GM12878 (cell line): Measurements from ENCODE around the gene GAS2L1. TPM values are rescaled to one million over a fixed set of nuclear protein-coding genes. Genes with fewer than 3 reads are reported as not detected.
A peak's percentile ranks its signal among the peaks of the same experiment; 100 is the strongest.

Source experiments
- ATAC-seq: fragments of 200-7000 bp; cut with Tn5 transposase; 3 replicates; pipeline ENCODE4 v1.9.1; 2020; ENCODE audit warnings: mild to moderate bottlenecking, moderate library complexity
- BruUV-seq: library from RNA; stranded (reverse); fragments of 400-500 nt; replicated peaks from 2 replicates; lab custom pipeline; 2021; lab: Mats Ljungman, UMichigan
- CTCF ChIA-PET: fragments of 300-600 bp; sonication (Branson Sonifier 250); formaldehyde crosslinking; extraction: SDS; loops from one replicate; lab custom pipeline; 2021; ENCODE audit warnings: inconsistent platforms; lab: Yijun Ruan, JAX
- POLR2A ChIA-PET: fragments of 350-600 bp; formaldehyde crosslinking; extraction: SDS; loops from one replicate; lab custom pipeline; 2021; ENCODE audit warnings: inconsistent platforms; lab: Charles Lee
- RAD21 ChIA-PET: fragments of 300-600 bp; sonication (Branson Sonifier 250); formaldehyde crosslinking; loops from one replicate; lab custom pipeline; 2023; ENCODE audit warnings: antibody characterized with exemption; ENCODE audit not compliant: unreplicated experiment; lab: Charles Lee
- SMC1A ChIA-PET: fragments of 300-600 bp; sonication (Branson Sonifier 250); formaldehyde crosslinking; loops from one replicate; lab custom pipeline; 2023; ENCODE audit not compliant: unreplicated experiment, uncharacterized antibody; lab: Charles Lee
- DNase-seq: peaks from one replicate; pipeline ENCODE4 v3.0.0-alpha.2; 2011; ENCODE audit warnings: low read depth, low spot score
- FAIRE-seq: peaks from 3 replicates; lab custom pipeline; 2011; peaks lifted over from hg19 to GRCh38; lab: Jason Lieb, UNC
- H2AFZ ChIP-seq: 2 replicates; pipeline ENCODE4 v1.6.0; 2011; ENCODE audit warnings: low read depth, low read length, control low read depth; ENCODE audit not compliant: control insufficient read depth
- H3K27ac ChIP-seq: 2 replicates; pipeline ENCODE4 v1.5.1; 2011; ENCODE audit warnings: control low read depth; ENCODE audit not compliant: control insufficient read depth, insufficient read depth
- H3K27me3 ChIP-seq, 2 experiments: replicated peaks in 1 of 2; 2 replicates each; pipeline versions ENCODE4 v1.6.0 to v1.6.1; 2011; ENCODE audit warnings: low read length in 1 of 2; ENCODE audit not compliant: control insufficient read depth in 2 of 2, insufficient read depth in 2 of 2
- H3K36me3 ChIP-seq, 2 experiments: 2 replicates each; pipeline ENCODE4 v1.5.1; 2011; ENCODE audit warnings: low read length in 1 of 2; ENCODE audit not compliant: control insufficient read depth in 2 of 2, insufficient read depth in 2 of 2
- H3K4me1 ChIP-seq: 2 replicates; pipeline ENCODE4 v1.6.1; 2011; ENCODE audit warnings: mild to moderate bottlenecking, low read length, moderate library complexity, mixed read lengths; ENCODE audit not compliant: control insufficient read depth, insufficient read depth
- H3K4me2 ChIP-seq: 2 replicates; pipeline ENCODE4 v1.6.0; 2011; ENCODE audit warnings: control low read depth; ENCODE audit not compliant: control insufficient read depth, insufficient read depth
- H3K4me3 ChIP-seq: fragments of 200-600 bp; sonication (generic); 2 replicates; pipeline ENCODE4 v1.5.1; 2016
- H3K79me2 ChIP-seq: 2 replicates; pipeline ENCODE4 v1.6.0; 2011; ENCODE audit warnings: low read length; ENCODE audit not compliant: control insufficient read depth, insufficient read depth
- H3K9ac ChIP-seq: 2 replicates; pipeline ENCODE4 v1.8.0; 2011; ENCODE audit warnings: low read length, control low read depth, mixed read lengths; ENCODE audit not compliant: control insufficient read depth, insufficient read depth
- H3K9me3 ChIP-seq: replicated peaks from 3 replicates; pipeline ENCODE4 v1.5.1; 2011; ENCODE audit warnings: mild to moderate bottlenecking, low read length; ENCODE audit not compliant: control insufficient read depth, insufficient read depth
- H4K20me1 ChIP-seq: 2 replicates; pipeline ENCODE4 v1.6.0; 2011; ENCODE audit not compliant: control insufficient read depth, insufficient read depth
- ATF7 ChIP-seq: fragments of 450-650 bp; IDR thresholded peaks from 2 replicates; pipeline ENCODE4 v1.6.1; 2016; ENCODE audit warnings: low read depth, mild to moderate bottlenecking
- CBFB ChIP-seq: IDR thresholded peaks from 2 replicates; pipeline ENCODE4 v1.6.1; 2016; ENCODE audit warnings: antibody characterized with exemption, low read depth
- E4F1 ChIP-seq: fragments of 450-650 bp; IDR thresholded peaks from 2 replicates; pipeline ENCODE4 v1.6.1; 2018; ENCODE audit warnings: borderline replicate concordance, mild to moderate bottlenecking; ENCODE audit not compliant: partially characterized antibody
- ETV6 ChIP-seq, 2 experiments: fragments of 450-650 bp in 1 of 2; IDR thresholded peaks in 1 of 2; conservative IDR thresholded peaks in 1 of 2; 2 replicates each; pipeline ENCODE4 v1.6.1; 2014; ENCODE audit warnings: antibody characterized with exemption in 1 of 2, borderline replicate concordance in 1 of 2, low read depth in 1 of 2, mild to moderate bottlenecking in 1 of 2, moderate library complexity in 1 of 2
- GATAD2B ChIP-seq: fragments of 450-650 bp; conservative IDR thresholded peaks from 2 replicates; pipeline ENCODE4 v1.6.1; 2017; ENCODE audit warnings: low read depth, mild to moderate bottlenecking, moderate library complexity
- MTA2 ChIP-seq: fragments of 450-650 bp; IDR thresholded peaks from 2 replicates; pipeline ENCODE4 v1.6.1; 2016; ENCODE audit warnings: low read depth, mild to moderate bottlenecking, moderate library complexity
- PKNOX1 ChIP-seq: fragments of 450-650 bp; IDR thresholded peaks from 2 replicates; pipeline ENCODE4 v1.6.1; 2016; ENCODE audit warnings: mild to moderate bottlenecking
- SUPT20H ChIP-seq: IDR thresholded peaks from 2 replicates; pipeline ENCODE4 v1.6.1; 2011; ENCODE audit warnings: low read depth, mild to moderate bottlenecking, low read length, moderate library complexity, borderline replicate concordance; ENCODE audit not compliant: control insufficient read depth
- ZNF592 ChIP-seq: fragments of 450-650 bp; IDR thresholded peaks from 2 replicates; pipeline ENCODE4 v1.6.1; 2017; ENCODE audit warnings: mild to moderate bottlenecking, moderate library complexity
- ZZZ3 ChIP-seq: IDR thresholded peaks from 2 replicates; pipeline ENCODE4 v1.6.1; 2011; ENCODE audit warnings: low read depth; ENCODE audit not compliant: control insufficient read depth, insufficient read length
- WGBS: methylation state at CpG from one replicate; pipeline ENCODE4 v1.1.6; 2016; ENCODE audit warnings: low lambda C conversion rate; ENCODE audit not compliant: insufficient replicate concordance, insufficient coverage; ENCODE audit errors: missing lambda C conversion rate; 5-methylcytosine and 5-hydroxymethylcytosine counted together
- in situ Hi-C: fragments of 300-500 bp; cut with MboI; formaldehyde crosslinking; loops from 9 replicates; pipeline ENCODE4 v1.14.3; 2018; ENCODE audit warnings: mixed read lengths
- intact Hi-C: fragments of 100-400 bp; cut with micrococcal nuclease; formaldehyde crosslinking; loops from one replicate; pipeline ENCODE4 v1.14.2; 2022; ENCODE audit not compliant: unreplicated experiment
- polyA plus RNA-seq, 11 experiments: library from polyadenylated mRNA; depleted of rRNA in 4 of 11; unstranded in 6 of 11; stranded (reverse) in 5 of 11; fragments of >200 nt; fragmentation: Nextera tagmentation in 4 of 11; fragmentation: Illumina TruSeq in 1 of 11; extraction: Ambion mirVana in 4 of 11; extraction: Trizol in 1 of 11; gene quantifications; 1 replicate in 1 of 11; 2 replicates in 10 of 11; pipeline versions ENCODE4 v1.2.1 to v1.2.3, GENCODE V29; 2011 to 2016; ENCODE audit warnings: inconsistent platforms in 2 of 11, missing spikeins in 2 of 11, low read depth in 1 of 11
- total RNA-seq, 4 experiments: library from RNA; depleted of rRNA in 3 of 4; stranded (reverse); fragments of >200 nt in 3 of 4; fragmentation: Illumina TruSeq in 1 of 4; extraction: Trizol in 1 of 4; gene quantifications; 2 replicates each; pipeline versions ENCODE4 v1.2.1 to v1.2.3, GENCODE V29; 2013 to 2021

GAS2L1 gene
- total and polyA plus RNA-seq, 10 of the 15 experiments (the other 5 are each of a cell fraction or from before 2014, with no cell fraction given), result 0.03 to 0.13 TPM; not detected in 8

- TF ChIP-seq ETV6 (conservative IDR thresholded peaks at IDR 0.05 in 1 of 2, IDR thresholded peaks at IDR 0.05 in 1 of 2; ENCODE audit: borderline replicate concordance in 1 of 2, low read depth in 1 of 2) (no peak), ZZZ3 (no peak), ZNF592 (no peak), ATF7 (peak; percentile 49; the same call in 1 of the 2 replicates), PKNOX1 (no peak), MTA2 (peak; percentile 65; the same call in 1 of the 2 replicates), GATAD2B (no peak), CBFB (no peak), E4F1 (no peak), SUPT20H (no peak)
- WGBS, result 69% methylated on average over 3 of the region's 3 CpGs
- H3K4me3 ChIP-seq, result no peak overlapping the region
- RAD21 ChIA-PET, result no interaction called here
- peaks cover 84% of the 10 kb centered on the region for H3K79me2 ChIP-seq
- SMC1A ChIA-PET, result interaction anchor here (1.8 kb wide), 1 partner anchor 159 kb away, joined by 3 read pairs; no protein-coding TSS in a partner anchor
- H4K20me1 ChIP-seq, result peaks cover 14% of the 10 kb centered on the region
- DNase-seq, result no peak
- H3K4me1 ChIP-seq, result peaks cover 8% of the 10 kb centered on the region
- H3K4me2 ChIP-seq, result no peak overlapping the region
- no peak for FAIRE-seq
- ATAC-seq, result no peak
- no peak overlapping the region for H3K9ac ChIP-seq
- no peaks in the 10 kb centered on the region for H3K9me3 ChIP-seq
- in situ Hi-C loops, result no loop called here
- peaks cover 24 to 61% of the 10 kb centered on the region in 2 experiments for H3K36me3 ChIP-seq
- no peak overlapping the region for H3K27ac ChIP-seq
- intact Hi-C loops, result no loop called here
- CTCF ChIA-PET, result interaction anchor here (0.6 kb wide), 1 partner anchor 122 kb away, joined by 4 read pairs; no protein-coding TSS in a partner anchor
- TSS peak; percentile 2 for BruUV-seq
- POLR2A ChIA-PET, result no interaction called here
- no peaks in the 10 kb centered on the region for H3K27me3 ChIP-seq
- no peak overlapping the region for H2AFZ ChIP-seq
Measured at GRCh38 chr22:29275819-29276565, 30.5 kb upstream of the GAS2L1 start.
